HepG2 (cell line): Measurements from ENCODE around the gene DUSP12. TPM values are rescaled to one million over a fixed set of nuclear protein-coding genes. Genes with fewer than 3 reads are reported as not detected.

Experiments used
- CC2D1A ChIP-seq: sonication (generic); formaldehyde crosslinking; IDR thresholded peaks from 2 replicates; pipeline ENCODE4 v1.8.1; 2023; ENCODE audit warnings: mild to moderate bottlenecking, missing genetic modification reagents
- CREM ChIP-seq, 2 experiments: sonication (generic) in 1 of 2; formaldehyde crosslinking in 1 of 2; IDR thresholded peaks; 2 replicates each; pipeline versions ENCODE4 v1.4.0 to v1.6.1; 2016 to 2020; ENCODE audit warnings: antibody characterized with exemption in 1 of 2, mild to moderate bottlenecking in 1 of 2, missing genetic modification reagents in 1 of 2
- FOXK1 ChIP-seq: sonication (generic); formaldehyde crosslinking; IDR thresholded peaks from 2 replicates; pipeline ENCODE4 v1.4.0; 2020; ENCODE audit warnings: low read depth, missing genetic modification reagents, borderline replicate concordance
- HHEX ChIP-seq: IDR thresholded peaks from 2 replicates; pipeline ENCODE4 v1.6.1; 2016; ENCODE audit warnings: control low read depth
- HIVEP1 ChIP-seq: sonication (generic); formaldehyde crosslinking; IDR thresholded peaks from 2 replicates; pipeline ENCODE4 v1.4.0; 2020; ENCODE audit warnings: mild to moderate bottlenecking, missing genetic modification reagents
- KLF16 ChIP-seq, 2 experiments: sonication (generic) in 1 of 2; formaldehyde crosslinking in 1 of 2; IDR thresholded peaks; 2 replicates each; pipeline versions ENCODE4 v1.6.1 to v1.8.0; 2016 to 2023; ENCODE audit warnings: missing genetic modification reagents in 2 of 2, missing compliant biosample characterization in 1 of 2
- LRRFIP1 ChIP-seq: sonication (generic); formaldehyde crosslinking; conservative IDR thresholded peaks from 2 replicates; pipeline ENCODE4 v1.4.0; 2020; ENCODE audit warnings: missing genetic modification reagents
- NCOR1 ChIP-seq: fragments of 200-600 bp; sonication (generic); IDR thresholded peaks from 2 replicates; pipeline ENCODE4 v1.7.0; 2017; ENCODE audit warnings: antibody characterized with exemption, low read length, borderline replicate concordance
- SALL1 ChIP-seq: sonication (generic); formaldehyde crosslinking; IDR thresholded peaks from 2 replicates; pipeline ENCODE4 v1.8.0; 2022; ENCODE audit warnings: mild to moderate bottlenecking, missing genetic modification reagents
- ZNF17 ChIP-seq: sonication (generic); formaldehyde crosslinking; IDR thresholded peaks from 2 replicates; pipeline ENCODE4 v1.5.0; 2020; ENCODE audit warnings: mild to moderate bottlenecking, missing genetic modification reagents
- ZNF543 ChIP-seq: sonication (generic); formaldehyde crosslinking; IDR thresholded peaks from 2 replicates; pipeline ENCODE4 v1.4.0; 2020; ENCODE audit warnings: mild to moderate bottlenecking, missing genetic modification reagents
- ZNF614 ChIP-seq: IDR thresholded peaks from 2 replicates; pipeline ENCODE4 v1.6.1; 2018; ENCODE audit warnings: missing biosample characterization, missing genetic modification reagents, inconsistent platforms, borderline replicate concordance
- ZNF619 ChIP-seq: sonication (generic); formaldehyde crosslinking; IDR thresholded peaks from 2 replicates; pipeline ENCODE4 v1.4.0; 2020; ENCODE audit warnings: mild to moderate bottlenecking, missing genetic modification reagents
- ZNF772 ChIP-seq: sonication (generic); formaldehyde crosslinking; IDR thresholded peaks from 2 replicates; pipeline ENCODE4 v1.5.0; 2020; ENCODE audit warnings: mild to moderate bottlenecking, missing genetic modification reagents
- ZNF850 ChIP-seq: sonication (generic); formaldehyde crosslinking; conservative IDR thresholded peaks from 2 replicates; pipeline ENCODE4 v1.9.0; 2021; ENCODE audit warnings: mild to moderate bottlenecking, missing genetic modification reagents
- ZNF879 ChIP-seq: sonication (generic); formaldehyde crosslinking; IDR thresholded peaks from 2 replicates; pipeline ENCODE4 v1.8.1; 2023; ENCODE audit warnings: missing genetic modification reagents
- ZSCAN31 ChIP-seq: sonication (generic); formaldehyde crosslinking; IDR thresholded peaks from 2 replicates; pipeline ENCODE4 v1.5.0; 2020; ENCODE audit warnings: low read depth, mild to moderate bottlenecking, missing genetic modification reagents
- polyA plus RNA-seq, 8 experiments: library from polyadenylated mRNA; depleted of rRNA in 3 of 8; stranded (reverse) in 7 of 8; unstranded in 1 of 8; fragments of >200 nt; fragmentation: Illumina TruSeq in 4 of 8; extraction: Trizol in 4 of 8; gene quantifications; 2 replicates each; pipeline versions ENCODE4 v1.2.1 to v1.2.3, GENCODE V29; 2011 to 2016; ENCODE audit warnings: low read depth in 4 of 8, missing spikeins in 1 of 8, mixed read lengths in 1 of 8; ENCODE audit not compliant: insufficient read depth in 1 of 8
- total RNA-seq, 5 experiments: library from RNA; depleted of rRNA; stranded (reverse); fragments of >200 nt; fragmentation: Illumina TruSeq; extraction: Trizol; gene quantifications; 2 replicates each; pipeline ENCODE4 v1.2.3, GENCODE V29; 2016; ENCODE audit warnings: low read depth in 1 of 5
- TF ChIP-seq, protein P1 (sequence below): sonication (generic); formaldehyde crosslinking; IDR thresholded peaks from 2 replicates; pipeline ENCODE4 v1.8.0; 2023; ENCODE audit warnings: mild to moderate bottlenecking, missing genetic modification reagents
- TF ChIP-seq, protein P2 (sequence below): sonication (generic); formaldehyde crosslinking; IDR thresholded peaks from 2 replicates; pipeline ENCODE4 v1.4.0; 2020; ENCODE audit warnings: missing genetic modification reagents
- TF ChIP-seq, protein P3 (sequence below): sonication (generic); formaldehyde crosslinking; IDR thresholded peaks from 2 replicates; pipeline ENCODE4 v1.8.1; 2023; ENCODE audit warnings: mild to moderate bottlenecking, moderate library complexity, missing genetic modification reagents

DUSP12 gene
- total and polyA plus RNA-seq, 2 of the 13 experiments (the other 11 are each of a cell fraction or from before 2014, with no cell fraction given): 36.7 to 37.1 TPM

- TF ChIP-seq NCOR1 (peak; percentile 69; the same call in 1 of the 2 replicates), CC2D1A (no peak), ZNF879 (CRISPR knock-in tag) (no peak), HIVEP1 (CRISPR knock-in tag) (peak; percentile 61; the same call in 1 of the 2 replicates), ZNF619 (CRISPR knock-in tag) (no peak; the same call in 1 of the 2 replicates), CREM (IDR thresholded peaks at IDR 0.05) (peak; percentile 96), CREM (CRISPR knock-in tag; IDR thresholded peaks at IDR 0.05) (peak; percentile 50; the same call in 1 of the 2 replicates), ZNF772 (CRISPR knock-in tag) (peak; percentile 63; the same call in 1 of the 2 replicates), ZSCAN31 (CRISPR knock-in tag) (peak; percentile 80; the same call in 1 of the 2 replicates), ZNF543 (CRISPR knock-in tag) (0 out of 2 replicates have a peak, but pooled peaks have one; percentile 54), SALL1 (CRISPR knock-in tag) (peak; percentile 80), KLF16 (CRISPR knock-in tag; IDR thresholded peaks at IDR 0.05) (peak in 1 of 2 experiments; percentile 92; a peak in 2 of 4 replicates), ZNF850 (CRISPR knock-in tag) (no peak), ZNF614 (CRISPR knock-in tag) (peak; percentile 64; the same call in 1 of the 2 replicates), FOXK1 (CRISPR knock-in tag) (peak; percentile 92), LRRFIP1 (CRISPR knock-in tag) (no peak), HHEX (CRISPR knock-in tag) (0 out of 2 replicates have a peak, but pooled peaks have one; percentile 18), ZNF17 (CRISPR knock-in tag) (no peak)
- TF ChIP-seq, protein P1, sequence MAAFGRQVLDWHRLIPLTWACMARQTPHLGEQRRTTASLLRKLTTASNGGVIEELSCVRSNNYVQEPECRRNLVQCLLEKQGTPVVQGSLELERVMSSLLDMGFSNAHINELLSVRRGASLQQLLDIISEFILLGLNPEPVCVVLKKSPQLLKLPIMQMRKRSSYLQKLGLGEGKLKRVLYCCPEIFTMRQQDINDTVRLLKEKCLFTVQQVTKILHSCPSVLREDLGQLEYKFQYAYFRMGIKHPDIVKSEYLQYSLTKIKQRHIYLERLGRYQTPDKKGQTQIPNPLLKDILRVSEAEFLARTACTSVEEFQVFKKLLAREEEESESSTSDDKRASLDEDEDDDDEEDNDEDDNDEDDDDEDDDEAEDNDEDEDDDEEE (CRISPR knock-in tag): no peak
- TF ChIP-seq, protein P2, sequence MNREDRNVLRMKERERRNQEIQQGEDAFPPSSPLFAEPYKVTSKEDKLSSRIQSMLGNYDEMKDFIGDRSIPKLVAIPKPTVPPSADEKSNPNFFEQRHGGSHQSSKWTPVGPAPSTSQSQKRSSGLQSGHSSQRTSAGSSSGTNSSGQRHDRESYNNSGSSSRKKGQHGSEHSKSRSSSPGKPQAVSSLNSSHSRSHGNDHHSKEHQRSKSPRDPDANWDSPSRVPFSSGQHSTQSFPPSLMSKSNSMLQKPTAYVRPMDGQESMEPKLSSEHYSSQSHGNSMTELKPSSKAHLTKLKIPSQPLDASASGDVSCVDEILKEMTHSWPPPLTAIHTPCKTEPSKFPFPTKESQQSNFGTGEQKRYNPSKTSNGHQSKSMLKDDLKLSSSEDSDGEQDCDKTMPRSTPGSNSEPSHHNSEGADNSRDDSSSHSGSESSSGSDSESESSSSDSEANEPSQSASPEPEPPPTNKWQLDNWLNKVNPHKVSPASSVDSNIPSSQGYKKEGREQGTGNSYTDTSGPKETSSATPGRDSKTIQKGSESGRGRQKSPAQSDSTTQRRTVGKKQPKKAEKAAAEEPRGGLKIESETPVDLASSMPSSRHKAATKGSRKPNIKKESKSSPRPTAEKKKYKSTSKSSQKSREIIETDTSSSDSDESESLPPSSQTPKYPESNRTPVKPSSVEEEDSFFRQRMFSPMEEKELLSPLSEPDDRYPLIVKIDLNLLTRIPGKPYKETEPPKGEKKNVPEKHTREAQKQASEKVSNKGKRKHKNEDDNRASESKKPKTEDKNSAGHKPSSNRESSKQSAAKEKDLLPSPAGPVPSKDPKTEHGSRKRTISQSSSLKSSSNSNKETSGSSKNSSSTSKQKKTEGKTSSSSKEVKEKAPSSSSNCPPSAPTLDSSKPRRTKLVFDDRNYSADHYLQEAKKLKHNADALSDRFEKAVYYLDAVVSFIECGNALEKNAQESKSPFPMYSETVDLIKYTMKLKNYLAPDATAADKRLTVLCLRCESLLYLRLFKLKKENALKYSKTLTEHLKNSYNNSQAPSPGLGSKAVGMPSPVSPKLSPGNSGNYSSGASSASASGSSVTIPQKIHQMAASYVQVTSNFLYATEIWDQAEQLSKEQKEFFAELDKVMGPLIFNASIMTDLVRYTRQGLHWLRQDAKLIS (CRISPR knock-in tag): no peak
- TF ChIP-seq, protein P3, sequence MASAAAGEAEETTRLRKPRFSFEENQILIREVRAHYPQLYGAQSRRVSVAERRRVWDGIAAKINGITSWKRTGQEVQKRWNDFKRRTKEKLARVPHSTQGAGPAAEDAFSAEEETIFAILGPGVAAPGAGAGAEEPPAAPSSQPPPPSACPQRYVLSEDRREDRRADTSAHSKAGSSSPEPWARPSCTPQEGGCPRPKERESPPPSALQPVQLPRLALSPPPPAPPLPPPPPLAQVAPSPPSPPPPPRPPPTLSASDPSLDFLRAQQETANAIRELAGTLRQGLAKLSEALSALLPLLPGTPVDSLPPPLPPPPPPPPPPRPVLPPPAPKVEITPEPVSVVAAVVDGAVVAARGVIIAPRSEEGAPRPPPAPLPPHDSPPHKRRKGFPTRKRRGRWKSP: peak; percentile 66; the same call in 1 of the 2 replicates
Measured at GRCh38 chr1:161766102-161766981, 16.8 kb downstream of the DUSP12 start, which contains the start of gene ATF6 (continued).
